GM06990 (cell line): ENCODE data around the gene TNRC6B.
"Not testable (repeated sequence)": the region's sequence is repeated elsewhere in the genome, so short reads cannot be mapped to it uniquely, and the experiment has no call there.

Experiments
- DNase-seq: peaks from one replicate; pipeline ENCODE4 v3.0.0-alpha.2; 2011; ENCODE audit not compliant: insufficient read length; ENCODE audit errors: extremely low read depth
- H3K27me3 ChIP-seq: replicated peaks from 2 replicates; pipeline ENCODE4 v1.6.0; 2011; ENCODE audit warnings: low read length; ENCODE audit not compliant: control insufficient read depth, insufficient read depth
- H3K36me3 ChIP-seq: 2 replicates; pipeline ENCODE4 v1.5.1; 2011; ENCODE audit warnings: low read length; ENCODE audit not compliant: control insufficient read depth, insufficient read depth
- H3K4me3 ChIP-seq: replicated peaks from 2 replicates; pipeline ENCODE4 v1.5.1; 2011; ENCODE audit warnings: low read depth, mild to moderate bottlenecking, control low read depth, low read length
- TF ChIP-seq, protein P1 (sequence below): IDR thresholded peaks from 2 replicates; pipeline ENCODE4 v1.5.1; 2011; ENCODE audit warnings: low read length, control low read depth, mild to moderate bottlenecking, inconsistent platforms; ENCODE audit not compliant: insufficient read depth, poor library complexity, severe bottlenecking

Gene TNRC6B

DNA sequence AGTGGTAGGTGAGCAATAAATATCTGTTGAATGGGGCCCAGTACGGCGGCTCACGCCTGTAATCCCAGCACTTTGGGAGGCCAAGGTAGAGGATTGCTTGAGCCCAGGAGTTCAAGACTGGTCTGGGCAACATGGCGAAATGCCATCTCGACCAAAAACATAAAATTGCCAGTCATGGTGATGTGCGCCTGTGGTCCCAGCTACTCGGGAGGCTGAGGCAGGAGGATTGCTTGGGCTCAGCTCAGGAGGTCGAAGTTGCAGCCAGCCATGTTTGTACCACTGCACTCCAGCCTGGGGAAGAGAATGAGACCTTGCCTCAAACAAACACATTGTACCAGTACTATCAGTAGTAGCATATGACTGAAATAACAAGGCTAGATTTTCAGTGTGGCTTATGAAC is 196.8 kb downstream of the TNRC6B start:
- TF ChIP-seq, protein P1, sequence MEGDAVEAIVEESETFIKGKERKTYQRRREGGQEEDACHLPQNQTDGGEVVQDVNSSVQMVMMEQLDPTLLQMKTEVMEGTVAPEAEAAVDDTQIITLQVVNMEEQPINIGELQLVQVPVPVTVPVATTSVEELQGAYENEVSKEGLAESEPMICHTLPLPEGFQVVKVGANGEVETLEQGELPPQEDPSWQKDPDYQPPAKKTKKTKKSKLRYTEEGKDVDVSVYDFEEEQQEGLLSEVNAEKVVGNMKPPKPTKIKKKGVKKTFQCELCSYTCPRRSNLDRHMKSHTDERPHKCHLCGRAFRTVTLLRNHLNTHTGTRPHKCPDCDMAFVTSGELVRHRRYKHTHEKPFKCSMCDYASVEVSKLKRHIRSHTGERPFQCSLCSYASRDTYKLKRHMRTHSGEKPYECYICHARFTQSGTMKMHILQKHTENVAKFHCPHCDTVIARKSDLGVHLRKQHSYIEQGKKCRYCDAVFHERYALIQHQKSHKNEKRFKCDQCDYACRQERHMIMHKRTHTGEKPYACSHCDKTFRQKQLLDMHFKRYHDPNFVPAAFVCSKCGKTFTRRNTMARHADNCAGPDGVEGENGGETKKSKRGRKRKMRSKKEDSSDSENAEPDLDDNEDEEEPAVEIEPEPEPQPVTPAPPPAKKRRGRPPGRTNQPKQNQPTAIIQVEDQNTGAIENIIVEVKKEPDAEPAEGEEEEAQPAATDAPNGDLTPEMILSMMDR: no peak
- DNase-seq: no peak
- Histone ChIP-seq H3K27me3 (no peaks in the 10 kb centered on the region), H3K4me3 (no peak overlapping the region), H3K36me3 (peaks cover 4% of the 10 kb centered on the region)

DNA sequence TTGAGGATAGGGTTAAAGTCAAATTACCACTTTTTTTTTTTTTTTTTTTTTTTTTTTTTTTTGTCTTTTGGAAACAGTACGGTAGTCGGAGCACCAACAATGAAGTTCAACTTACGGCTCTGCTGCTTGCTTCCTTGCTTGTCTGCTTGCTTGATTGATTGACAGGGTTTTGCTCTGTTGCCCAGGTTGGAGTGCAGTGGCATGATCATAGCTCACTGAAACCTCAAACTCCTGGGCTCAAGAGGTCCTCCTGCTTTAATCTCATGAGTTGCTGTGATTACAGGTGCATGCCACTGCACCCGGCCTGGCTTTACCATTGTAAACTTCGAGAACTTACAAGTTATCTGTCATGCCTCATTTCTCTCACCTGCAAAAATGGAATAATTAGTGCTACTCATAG is 198.4 kb downstream of the TNRC6B start:
- TF ChIP-seq, protein P1: no peak
- no peak overlapping the region for H3K4me3 ChIP-seq
- no peak for DNase-seq

DNA sequence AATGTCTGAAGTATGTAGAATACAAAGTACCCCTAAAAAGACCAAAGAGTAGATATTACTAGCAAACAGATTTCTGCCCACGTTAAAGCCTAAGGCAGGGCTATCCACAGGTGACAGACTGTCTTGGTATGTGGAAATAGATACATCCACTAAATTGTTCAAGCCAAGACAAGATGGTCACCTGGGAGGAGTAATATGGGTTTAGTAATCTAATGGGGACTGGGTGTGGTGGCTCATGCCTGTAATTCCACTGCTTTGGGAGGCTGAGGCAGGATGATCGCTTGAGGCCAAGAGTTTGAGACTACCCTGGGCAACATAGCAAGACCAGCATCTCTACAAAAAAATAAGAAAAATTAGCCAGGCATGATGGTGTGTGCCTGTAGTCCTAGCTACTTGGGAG is 200.2 kb downstream of the TNRC6B start:
- Histone ChIP-seq H3K36me3 (peaks cover 4% of the 10 kb centered on the region), H3K4me3 (no peak overlapping the region), H3K27me3 (no peaks in the 10 kb centered on the region)
- TF ChIP-seq, protein P1: no peak
- no peak for DNase-seq

More for the DNA sequence above, 198.4 kb downstream of the TNRC6B start:
- peaks cover 4% of the 10 kb centered on the region for H3K36me3 ChIP-seq
- no peaks in the 10 kb centered on the region for H3K27me3 ChIP-seq

DNA sequence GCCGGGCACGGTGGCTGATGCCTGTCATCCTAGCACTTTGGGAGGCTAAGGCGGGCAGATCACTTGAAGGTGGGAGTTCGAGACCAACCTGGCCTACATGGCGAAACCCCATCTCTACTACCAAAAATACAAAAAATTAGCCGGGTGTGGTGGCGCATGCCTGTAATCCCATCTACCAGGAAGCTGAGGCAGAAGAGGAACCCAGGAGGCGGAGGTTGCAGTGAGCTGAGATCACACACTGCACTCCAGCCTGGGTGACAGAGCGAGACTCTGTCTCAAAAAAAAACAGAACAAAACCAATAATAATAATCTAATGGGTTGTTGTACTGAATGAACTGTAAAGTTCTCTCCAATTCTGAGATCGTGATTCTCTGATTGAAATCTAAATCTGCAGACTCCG is 200.7 kb downstream of the TNRC6B start:
- not testable (repeated sequence) for H3K36me3 ChIP-seq, DNase-seq, H3K4me3 ChIP-seq, H3K27me3 ChIP-seq

DNA sequence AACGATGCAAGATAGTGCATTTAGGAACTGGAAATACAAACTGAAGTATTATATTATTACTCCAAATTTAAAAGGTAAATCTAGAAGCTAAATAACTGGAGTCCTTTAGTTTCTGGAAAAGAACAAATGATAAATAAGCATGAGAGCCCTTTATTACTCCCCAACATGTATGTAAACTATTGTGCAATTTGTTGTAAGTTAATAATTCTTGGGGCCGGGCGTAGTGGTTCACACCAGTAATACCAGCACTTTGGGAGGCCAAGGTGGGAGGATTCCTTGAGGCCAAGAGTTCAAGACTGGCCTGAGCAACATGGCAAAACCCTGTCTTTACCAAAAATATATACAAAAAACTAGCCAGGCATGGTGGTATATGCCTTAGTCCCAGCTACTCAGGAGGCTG is 203.7 kb downstream of the TNRC6B start:
- Histone ChIP-seq H3K4me3 (no peak overlapping the region), H3K36me3 (peaks cover 4% of the 10 kb centered on the region), H3K27me3 (no peaks in the 10 kb centered on the region)
- no peak for DNase-seq
- TF ChIP-seq, protein P1: no peak

DNA sequence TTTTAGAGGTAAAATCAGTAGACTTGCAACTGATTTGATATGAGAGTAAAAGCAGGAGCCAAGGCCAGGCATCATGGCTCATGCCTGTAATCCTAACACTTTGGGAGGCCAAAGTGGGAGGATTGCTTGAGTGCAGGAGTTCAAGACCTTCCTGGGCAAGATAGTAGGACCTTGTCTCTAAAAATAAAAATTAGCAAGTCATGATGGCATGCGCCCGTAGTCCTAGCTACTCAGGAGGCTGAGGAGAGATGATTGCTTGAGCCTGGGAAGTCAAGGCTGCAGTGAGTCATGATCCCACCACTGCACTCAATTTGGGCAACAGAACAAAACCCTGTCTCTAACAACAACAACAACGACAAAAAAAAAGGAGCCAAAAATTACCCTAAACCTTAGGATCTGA is 206.2 kb downstream of the TNRC6B start:
- DNase-seq: no peak
- no peaks in the 10 kb centered on the region for H3K27me3 ChIP-seq
- TF ChIP-seq, protein P1: no peak
- no peaks in the 10 kb centered on the region for H3K36me3 ChIP-seq
- no peak overlapping the region for H3K4me3 ChIP-seq
